Bronchial epithelial cell (primary cell): ENCODE data around the gene ZNF407. TPM values are rescaled to one million over a fixed set of nuclear protein-coding genes. Genes with fewer than 3 reads are reported as not detected.
"Not testable (repeated sequence)": the region's sequence is repeated elsewhere in the genome, so short reads cannot be mapped to it uniquely, and the experiment has no call there.

ENCODE experiments used
- DNase-seq: peaks from one replicate; pipeline ENCODE4 v3.0.0-alpha.2; 2010; ENCODE audit warnings: low read depth
- FAIRE-seq: peaks from 2 replicates; lab custom pipeline; 2011; peaks lifted over from hg19 to GRCh38; lab: Jason Lieb, UNC
- H3K27me3 ChIP-seq: 2 replicates; pipeline ENCODE4 v1.5.1; 2011; ENCODE audit warnings: low read length; ENCODE audit not compliant: control insufficient read depth, insufficient read depth
- H3K36me3 ChIP-seq: 2 replicates; pipeline ENCODE4 v1.5.1; 2011; ENCODE audit warnings: low read length; ENCODE audit not compliant: control insufficient read depth, insufficient read depth
- H3K4me3 ChIP-seq: 2 replicates; pipeline ENCODE4 v1.5.1; 2011; ENCODE audit warnings: mild to moderate bottlenecking, low read depth, low read length, control low read depth
- total RNA-seq: library from RNA; depleted of rRNA; stranded (reverse); fragments of >200 nt; gene quantifications from 2 replicates; pipeline ENCODE4 v1.2.1, GENCODE V29; 2014
- TF ChIP-seq, protein P1 (sequence below): IDR thresholded peaks from 2 replicates; pipeline ENCODE4 v1.5.1; 2011; ENCODE audit warnings: mild to moderate bottlenecking, moderate library complexity, low read length, control low read depth, inconsistent platforms; ENCODE audit not compliant: insufficient read depth, severe bottlenecking

The ZNF407 gene
- total RNA-seq, 1 donor from 2014 or later = 10.0 TPM

DNA sequence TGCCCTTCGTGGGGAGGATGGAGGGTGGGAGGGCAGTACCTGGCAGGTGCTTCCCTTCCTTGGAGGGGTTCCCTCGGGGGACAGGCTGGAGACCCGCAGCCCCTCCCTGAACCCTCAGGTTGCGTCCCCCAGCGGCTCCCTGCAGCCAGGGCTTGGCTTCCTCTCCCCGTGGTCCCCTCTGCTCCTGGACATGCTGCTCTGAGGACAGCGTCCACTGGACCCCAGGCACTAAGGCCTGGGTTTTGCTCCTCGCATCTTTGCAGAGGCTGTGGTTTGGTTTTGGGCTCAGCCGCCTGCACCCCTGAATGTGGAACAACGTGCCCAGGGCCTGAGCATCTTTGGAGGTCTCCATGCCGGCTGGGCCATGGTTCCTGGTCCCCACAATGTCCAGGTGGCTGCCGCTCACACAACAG, 477.8 kb downstream of the ZNF407 start:
- Histone ChIP-seq H3K36me3 (no peaks in the 10 kb centered on the region), H3K4me3 (no peak overlapping the region), H3K27me3 (no peaks in the 10 kb centered on the region)
- TF ChIP-seq, protein P1, sequence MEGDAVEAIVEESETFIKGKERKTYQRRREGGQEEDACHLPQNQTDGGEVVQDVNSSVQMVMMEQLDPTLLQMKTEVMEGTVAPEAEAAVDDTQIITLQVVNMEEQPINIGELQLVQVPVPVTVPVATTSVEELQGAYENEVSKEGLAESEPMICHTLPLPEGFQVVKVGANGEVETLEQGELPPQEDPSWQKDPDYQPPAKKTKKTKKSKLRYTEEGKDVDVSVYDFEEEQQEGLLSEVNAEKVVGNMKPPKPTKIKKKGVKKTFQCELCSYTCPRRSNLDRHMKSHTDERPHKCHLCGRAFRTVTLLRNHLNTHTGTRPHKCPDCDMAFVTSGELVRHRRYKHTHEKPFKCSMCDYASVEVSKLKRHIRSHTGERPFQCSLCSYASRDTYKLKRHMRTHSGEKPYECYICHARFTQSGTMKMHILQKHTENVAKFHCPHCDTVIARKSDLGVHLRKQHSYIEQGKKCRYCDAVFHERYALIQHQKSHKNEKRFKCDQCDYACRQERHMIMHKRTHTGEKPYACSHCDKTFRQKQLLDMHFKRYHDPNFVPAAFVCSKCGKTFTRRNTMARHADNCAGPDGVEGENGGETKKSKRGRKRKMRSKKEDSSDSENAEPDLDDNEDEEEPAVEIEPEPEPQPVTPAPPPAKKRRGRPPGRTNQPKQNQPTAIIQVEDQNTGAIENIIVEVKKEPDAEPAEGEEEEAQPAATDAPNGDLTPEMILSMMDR = no peak
- no peak for FAIRE-seq
- no peak for DNase-seq

DNA sequence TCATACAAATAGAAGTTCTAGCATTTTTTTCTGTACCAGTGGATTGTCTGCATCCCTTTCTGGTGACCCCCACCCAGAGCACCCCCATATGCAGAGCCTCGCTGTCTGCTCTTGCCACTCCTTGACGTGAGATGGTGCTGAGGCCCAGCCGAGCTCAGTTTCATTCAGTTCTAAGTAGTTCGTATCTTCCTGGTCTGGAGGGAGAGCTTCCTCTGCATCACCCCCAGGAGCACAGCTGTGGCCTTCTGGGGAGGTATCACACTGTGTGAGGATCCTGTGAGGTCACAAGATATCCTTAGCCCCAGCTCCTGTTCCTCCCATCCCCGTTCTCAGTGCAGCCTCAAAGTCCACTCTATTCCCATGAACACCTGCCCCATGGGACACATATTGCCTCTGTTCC, 478.6 kb downstream of the ZNF407 start:
- no peaks in the 10 kb centered on the region for H3K27me3 ChIP-seq
- FAIRE-seq (no peak), DNase-seq (no peak)
- no peak overlapping the region for H3K4me3 ChIP-seq
- no peaks in the 10 kb centered on the region for H3K36me3 ChIP-seq
- TF ChIP-seq, protein P1 = no peak

DNA sequence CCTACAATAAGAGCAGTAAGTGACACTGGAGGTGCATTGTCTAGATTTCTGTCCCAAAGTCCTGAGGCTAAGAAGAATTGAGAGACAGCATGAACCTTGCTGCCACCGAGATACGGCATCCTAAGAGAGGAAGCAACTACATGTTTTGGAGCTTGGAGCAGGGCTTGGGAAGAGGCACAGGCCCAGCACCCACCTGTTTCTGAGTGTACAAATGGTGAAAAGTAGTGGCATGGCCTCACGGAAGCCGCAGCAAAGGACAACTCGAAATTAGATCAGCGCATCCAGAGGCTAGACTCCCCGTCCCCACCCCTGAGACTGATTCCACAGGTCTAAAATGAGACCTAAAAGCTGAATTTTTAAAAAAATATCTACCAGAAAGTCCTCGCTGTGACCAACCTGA, 483.8 kb downstream of the ZNF407 start:
- H3K27me3 ChIP-seq = no peaks in the 10 kb centered on the region
- no peak overlapping the region for H3K4me3 ChIP-seq
- FAIRE-seq = no peak
- TF ChIP-seq, protein P1 = no peak
- no peak for DNase-seq
- no peaks in the 10 kb centered on the region for H3K36me3 ChIP-seq

DNA sequence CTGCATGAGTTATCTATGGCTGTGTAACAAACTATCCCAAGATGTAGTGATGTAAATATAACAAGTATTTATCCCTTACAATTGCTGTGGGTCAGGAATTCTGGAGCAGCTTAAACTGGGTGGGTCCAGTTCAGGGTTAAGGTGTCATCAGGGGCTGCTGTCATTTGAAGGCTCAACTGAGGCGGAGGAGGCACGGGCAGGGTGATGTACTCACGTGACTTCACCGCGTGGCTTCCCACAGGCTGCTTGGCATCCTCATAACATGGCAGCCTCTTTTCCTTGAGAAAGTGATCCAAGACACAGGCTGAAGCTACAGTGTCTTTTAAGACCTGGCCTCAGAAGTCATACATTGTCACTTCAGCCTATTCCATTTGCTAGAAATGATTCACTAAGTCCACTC, 485.5 kb downstream of the ZNF407 start:
- no peaks in the 10 kb centered on the region for H3K36me3 ChIP-seq
- no peak for DNase-seq
- H3K27me3 ChIP-seq = no peaks in the 10 kb centered on the region
- FAIRE-seq = no peak
- no peak overlapping the region for H3K4me3 ChIP-seq
- TF ChIP-seq, protein P1 = no peak

DNA sequence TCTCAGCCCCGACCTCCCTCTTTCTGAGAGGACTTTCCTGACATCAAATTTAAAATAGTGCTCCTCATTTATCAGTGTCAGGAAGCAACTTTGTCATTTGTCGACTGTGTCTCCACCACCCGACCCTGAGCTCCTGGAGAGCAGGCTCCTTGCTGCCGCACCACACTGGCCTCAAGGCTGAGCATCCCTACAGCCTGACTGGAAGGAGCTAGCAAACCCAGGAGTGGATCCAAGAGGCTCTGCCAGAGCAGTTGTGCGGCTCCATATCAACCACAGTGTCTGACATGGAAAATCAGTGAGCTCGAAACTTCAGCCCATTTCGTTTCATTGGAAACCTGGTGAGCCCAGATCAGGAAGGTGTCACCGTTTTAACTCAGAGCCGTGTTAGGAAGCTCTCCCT, 486.1 kb downstream of the ZNF407 start:
- no peak for DNase-seq
- Histone ChIP-seq H3K4me3 (no peak overlapping the region), H3K27me3 (no peaks in the 10 kb centered on the region), H3K36me3 (no peaks in the 10 kb centered on the region)
- no peak for FAIRE-seq
- TF ChIP-seq, protein P1 = no peak

DNA sequence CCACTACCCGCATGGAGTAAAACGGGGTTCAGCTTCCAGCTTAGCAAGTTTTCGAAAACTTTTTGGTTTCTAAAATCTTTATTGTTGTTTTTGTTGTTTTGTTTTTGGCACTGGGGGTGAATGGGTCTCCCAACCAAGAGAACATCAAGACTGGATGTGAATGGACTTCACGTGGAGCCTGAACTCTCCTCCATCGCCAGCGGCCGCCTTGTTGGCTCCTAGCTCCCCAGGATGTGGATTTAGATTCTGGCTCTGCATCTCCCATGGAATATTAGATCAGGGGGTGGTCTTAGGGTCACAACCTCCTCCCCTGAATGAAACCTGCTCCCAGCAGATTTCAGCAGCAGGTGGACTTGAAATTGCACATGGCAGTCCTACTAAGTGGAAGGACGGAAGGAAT, 488.0 kb downstream of the ZNF407 start:
- FAIRE-seq, DNase-seq, H3K27me3 ChIP-seq, H3K36me3 ChIP-seq, H3K4me3 ChIP-seq: not testable (repeated sequence)
